ENCODE data around the gene CDC37L1.
"Not testable (repeated sequence)": the region's sequence is repeated elsewhere in the genome, so short reads cannot be mapped to it uniquely, and the experiment has no call there.

CDC37L1 gene

DNA sequence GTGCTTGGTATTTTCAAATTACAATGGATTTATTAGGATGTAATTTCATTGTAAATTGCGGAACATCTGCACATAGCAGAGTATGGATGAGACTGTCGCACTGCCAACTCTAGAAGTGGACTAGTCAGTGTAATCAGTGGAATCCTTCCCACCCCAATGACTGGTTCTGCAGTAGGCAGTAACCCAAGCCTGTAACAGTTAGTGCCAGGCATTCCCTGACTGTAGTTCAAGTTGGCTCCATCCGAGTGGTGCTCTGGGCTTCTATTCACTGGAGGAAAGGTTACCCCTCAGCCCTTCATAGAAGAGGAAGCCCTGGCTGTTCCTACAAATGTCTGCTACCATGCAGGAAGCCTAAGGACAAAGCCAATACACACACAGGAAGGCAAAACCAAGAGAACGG is 38.4 kb downstream of the CDC37L1 start:
- no peak for DNase-seq

DNA sequence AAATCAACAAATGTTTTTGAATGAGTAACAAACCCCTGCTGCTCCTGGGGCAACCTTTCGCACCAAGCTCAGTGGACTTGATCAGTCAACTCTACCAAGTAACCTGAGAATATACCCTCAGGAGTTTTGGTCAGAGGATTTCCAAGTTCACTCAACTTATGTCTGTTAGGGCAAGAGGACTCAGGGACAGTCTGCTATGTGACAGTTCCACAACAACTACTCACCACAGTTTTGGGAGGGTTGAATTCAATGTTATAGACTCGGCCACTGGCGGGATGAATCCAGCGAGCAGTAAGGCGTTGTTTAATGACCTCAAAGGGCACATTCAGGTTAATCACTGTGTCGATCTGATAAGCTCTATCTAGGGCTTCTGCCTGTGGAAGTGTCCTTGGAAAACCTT is 39.5 kb downstream of the CDC37L1 start:
- no peak for DNase-seq

GRCh38 chr9:4721736-4722135 is 42.4 kb downstream of the CDC37L1 start:
- DNase-seq: no peak

GRCh38 chr9:4725706-4726442 is 46.5 kb downstream of the CDC37L1 start:
- DNase-seq: peak; percentile 21

DNA sequence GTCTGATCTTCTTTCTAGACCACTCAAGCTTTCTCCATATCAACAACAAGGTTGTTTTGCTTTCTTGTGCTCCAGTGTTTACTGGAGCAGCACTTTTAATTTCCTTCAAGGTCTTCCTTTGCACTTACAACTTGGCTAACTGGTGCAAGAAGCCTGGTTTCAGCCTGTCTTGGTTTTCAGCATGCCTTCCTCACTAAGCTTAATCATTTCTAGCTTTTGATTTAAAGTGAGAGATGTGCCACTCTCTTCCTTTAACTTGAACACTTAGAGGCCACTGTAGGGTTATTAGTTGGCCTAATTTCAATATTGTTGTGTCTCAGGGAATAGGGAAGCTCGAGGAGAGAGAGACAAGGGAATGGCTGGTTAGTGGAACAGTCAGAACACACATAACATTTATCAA is 48.2 kb downstream of the CDC37L1 start:
- DNase-seq: no peak

DNA sequence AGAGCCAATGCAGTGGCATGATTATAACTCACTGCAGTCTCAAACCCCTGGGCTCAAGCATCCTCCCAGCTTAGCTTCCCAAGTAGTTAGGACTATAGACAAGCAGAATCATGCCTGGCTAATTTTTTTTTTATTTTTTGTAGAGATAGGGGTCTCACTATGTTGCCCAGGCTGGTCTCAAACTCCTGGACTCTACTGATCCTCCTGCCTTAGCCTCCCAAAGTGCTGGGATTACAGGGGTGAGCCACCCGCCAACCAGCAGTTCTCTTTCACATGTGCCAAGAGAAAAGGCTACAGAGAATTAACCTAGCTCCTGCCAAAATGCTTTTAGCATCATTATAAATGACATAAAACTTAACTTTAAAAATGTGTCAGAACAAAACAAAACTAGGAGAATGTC is 53.5 kb downstream of the CDC37L1 start:
- no peak for DNase-seq

- no peak for DNase-seq
Measured at GRCh38 chr9:4734150-4734549, 54.8 kb downstream of the CDC37L1 start.

DNA sequence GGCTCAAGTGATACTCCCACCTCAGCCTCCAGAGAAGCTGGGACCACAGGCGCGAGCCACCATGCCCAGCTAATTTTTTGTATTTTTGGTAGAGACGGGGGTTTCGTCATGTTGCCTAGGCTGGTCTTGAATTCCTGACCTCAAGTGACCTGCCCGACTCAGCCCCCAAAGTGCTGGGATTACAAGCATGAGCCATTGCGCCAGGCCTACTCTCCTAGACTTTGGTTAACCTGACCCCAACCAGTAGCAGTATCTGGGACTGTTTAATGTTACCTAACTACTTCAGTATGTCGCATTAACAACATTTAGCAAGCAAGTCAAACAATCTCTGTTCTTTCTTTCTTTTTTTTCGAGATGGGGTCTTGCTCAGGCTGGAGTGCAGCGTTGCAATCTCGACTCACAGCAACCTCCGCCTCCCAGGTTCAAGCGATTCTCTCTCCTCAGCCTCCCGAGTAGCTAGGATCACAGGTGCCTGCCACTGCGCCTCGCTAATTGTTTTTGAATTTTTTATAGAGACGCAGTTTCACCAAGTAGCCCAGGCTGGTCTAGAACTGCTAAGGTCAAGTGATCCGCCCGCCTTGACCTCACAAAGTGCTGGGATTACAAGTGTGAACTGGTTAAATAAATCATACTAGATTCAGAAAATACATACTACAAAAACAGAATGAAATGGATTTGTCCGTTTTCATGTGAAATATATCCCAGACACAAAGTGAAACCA is 59.7 kb downstream of the CDC37L1 start:
- no peak for DNase-seq

GRCh38 chr9:4739587-4740387 is 60.4 kb downstream of the CDC37L1 start:
- DNase-seq: peak; percentile 28

- no peak for DNase-seq
Measured at GRCh38 chr9:4740388-4740637, 60.9 kb downstream of the CDC37L1 start.

DNA sequence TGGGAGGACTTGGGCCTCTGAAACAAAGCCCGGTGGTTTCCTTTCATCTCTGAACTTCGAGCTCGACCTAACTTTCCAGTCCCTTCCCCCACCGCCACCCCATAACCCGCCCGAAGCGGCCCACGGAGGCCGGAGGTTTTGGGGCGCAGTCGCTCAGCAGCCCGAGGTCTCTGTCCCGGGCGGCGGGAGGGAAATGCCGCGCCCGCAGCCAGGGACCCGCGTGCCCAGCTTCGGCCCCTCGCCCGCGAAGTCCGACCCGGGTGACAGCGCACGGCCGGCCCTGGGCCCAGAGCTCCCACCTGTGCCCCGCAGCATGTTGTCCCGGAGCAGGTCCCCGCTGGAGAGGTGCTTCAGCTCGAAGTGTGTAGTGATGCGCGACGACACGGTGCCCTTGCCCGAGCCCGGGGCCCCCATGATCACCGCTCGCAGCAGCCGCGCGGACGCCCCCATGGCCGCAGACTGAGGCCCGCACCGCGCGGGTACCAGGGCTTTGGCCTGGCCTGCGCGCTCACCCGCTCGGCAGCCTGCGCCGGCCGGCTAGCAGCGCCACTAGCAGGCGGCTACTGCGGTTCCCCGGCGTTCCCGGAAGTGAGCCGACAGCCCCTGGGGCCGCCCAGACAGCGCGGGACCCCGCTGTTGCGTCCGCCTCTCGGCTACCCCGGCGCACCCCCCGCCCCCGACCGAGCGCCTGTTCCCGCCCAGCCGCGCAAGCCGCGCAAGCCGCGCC is 61.4 kb downstream of the CDC37L1 start, which contains the start of gene AK3:
Gene AK3, minus strand, starts transcription at position 565 of the 727 bp plus-strand sequence. Its CDS starts 115 bp downstream, at position 450.
- DNase-seq: peak; percentile 97

- DNase-seq: peak; percentile 55
Measured at GRCh38 chr9:4741365-4742089, 62.2 kb downstream of the CDC37L1 start.

DNA sequence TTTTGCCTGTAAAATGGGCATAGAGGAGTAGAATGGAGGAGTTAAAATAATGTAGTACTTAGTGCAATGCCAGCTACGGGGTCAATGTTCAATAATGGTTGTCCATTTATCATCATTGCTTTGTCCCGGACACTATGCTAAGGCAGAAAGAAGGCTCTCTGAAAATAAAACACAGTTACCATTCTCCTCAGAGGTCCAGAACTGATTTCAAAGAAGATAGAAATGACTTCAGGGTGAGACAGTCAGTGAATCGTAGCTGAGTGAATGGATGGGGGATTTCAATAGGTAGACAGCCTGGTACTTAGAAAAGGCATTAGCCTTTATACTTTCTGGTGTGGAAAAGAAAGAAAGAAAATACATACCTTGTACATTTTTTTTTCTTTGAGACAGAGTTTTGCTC is 62.9 kb downstream of the CDC37L1 start:
- DNase-seq: no peak

GRCh38 chr9:4743131-4743875 is 63.9 kb downstream of the CDC37L1 start:
- DNase-seq: no peak

- no peak for DNase-seq
Measured at GRCh38 chr9:4746278-4747030, 67.1 kb downstream of the CDC37L1 start.

DNA sequence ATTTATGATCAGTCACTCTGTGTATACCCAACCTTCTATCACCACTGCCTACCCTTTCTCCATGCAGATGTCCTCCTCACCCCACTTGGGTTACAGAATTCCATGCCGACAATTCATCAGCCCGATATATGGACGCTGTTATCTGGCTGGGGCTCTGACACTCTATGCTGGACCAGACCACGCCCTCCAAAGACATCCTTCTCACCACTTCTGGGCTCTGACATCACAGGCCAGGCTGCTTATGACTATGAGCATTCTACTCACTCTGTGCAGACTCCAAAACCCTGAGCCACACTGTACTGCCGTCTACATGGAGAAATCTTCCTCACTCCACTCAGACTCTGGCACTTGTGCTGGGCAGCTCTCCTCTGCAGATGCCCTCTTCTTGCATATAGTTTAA is 69.2 kb downstream of the CDC37L1 start:
- no peak for DNase-seq

DNA sequence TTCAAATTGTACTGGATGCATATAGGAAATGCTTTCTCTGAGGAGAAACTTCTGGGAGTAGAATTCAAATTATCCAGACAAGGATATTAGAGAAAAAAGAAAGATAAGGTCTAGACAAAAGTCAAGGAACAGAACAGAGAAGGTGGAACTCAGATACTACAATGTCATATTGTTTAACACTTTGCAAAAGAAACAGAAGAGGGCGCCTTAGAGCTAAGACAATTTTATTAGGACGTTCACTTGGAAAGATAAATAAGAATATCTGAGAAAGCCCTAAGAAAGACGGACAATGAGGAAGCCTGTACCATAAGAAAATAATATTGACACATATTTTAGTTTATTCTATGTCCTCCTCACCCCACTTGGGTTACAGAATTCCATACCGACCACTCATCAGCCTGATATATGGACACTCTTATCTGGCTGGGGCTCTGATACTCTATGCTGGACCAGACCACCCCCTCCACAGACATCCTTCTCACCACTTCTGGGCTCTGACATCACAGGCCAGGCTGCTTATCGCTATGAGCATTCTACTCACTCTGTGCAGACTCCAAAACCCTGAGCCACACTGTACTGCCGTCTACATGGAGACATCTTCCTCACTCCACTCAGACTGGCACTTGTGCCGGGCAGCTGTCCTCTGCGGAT is 70.8 kb downstream of the CDC37L1 start:
- DNase-seq: peak; percentile 83

GRCh38 chr9:4754530-4754929 is 75.2 kb downstream of the CDC37L1 start:
- DNase-seq: not testable (repeated sequence)

GRCh38 chr9:4755026-4755609 is 75.7 kb downstream of the CDC37L1 start:
- no peak for DNase-seq

DNA sequence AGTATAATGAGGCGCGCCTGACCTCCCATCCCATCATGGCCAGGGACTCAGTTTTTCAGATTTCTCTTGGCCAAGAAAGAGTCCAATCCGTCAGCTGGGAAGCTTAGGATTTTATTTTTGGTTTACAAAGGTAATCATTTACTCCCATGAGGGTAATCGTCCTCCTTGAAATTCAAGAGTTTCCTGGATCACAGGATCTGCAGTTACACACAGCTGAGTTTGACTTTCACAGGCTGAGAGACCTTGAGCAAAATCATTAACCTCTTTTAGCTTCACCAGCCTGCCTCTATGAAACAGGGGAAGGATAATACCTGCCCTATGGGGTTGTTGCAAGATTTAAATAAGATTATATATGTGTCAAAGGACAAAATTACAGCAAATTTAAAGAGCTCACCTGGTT is 77.1 kb downstream of the CDC37L1 start:
- no peak for DNase-seq
